Stimulated activated CD4-positive, alpha-beta T cell treated with anti-CD3 and anti-CD28 coated beads, Interleukin-4, amount 100 ng/mL, for 4 hours (primary cell): ENCODE data around the gene CCDC78.
A peak's percentile ranks its signal among the peaks of the same experiment; 100 is the strongest.
"Not testable (repeated sequence)": the region's sequence is repeated elsewhere in the genome, so short reads cannot be mapped to it uniquely, and the experiment has no call there.

ENCODE experiments used
- DNase-seq, 2 experiments: peaks; one replicate each; pipeline ENCODE4 v3.0.0-alpha.2; 2020

CCDC78 gene

DNA sequence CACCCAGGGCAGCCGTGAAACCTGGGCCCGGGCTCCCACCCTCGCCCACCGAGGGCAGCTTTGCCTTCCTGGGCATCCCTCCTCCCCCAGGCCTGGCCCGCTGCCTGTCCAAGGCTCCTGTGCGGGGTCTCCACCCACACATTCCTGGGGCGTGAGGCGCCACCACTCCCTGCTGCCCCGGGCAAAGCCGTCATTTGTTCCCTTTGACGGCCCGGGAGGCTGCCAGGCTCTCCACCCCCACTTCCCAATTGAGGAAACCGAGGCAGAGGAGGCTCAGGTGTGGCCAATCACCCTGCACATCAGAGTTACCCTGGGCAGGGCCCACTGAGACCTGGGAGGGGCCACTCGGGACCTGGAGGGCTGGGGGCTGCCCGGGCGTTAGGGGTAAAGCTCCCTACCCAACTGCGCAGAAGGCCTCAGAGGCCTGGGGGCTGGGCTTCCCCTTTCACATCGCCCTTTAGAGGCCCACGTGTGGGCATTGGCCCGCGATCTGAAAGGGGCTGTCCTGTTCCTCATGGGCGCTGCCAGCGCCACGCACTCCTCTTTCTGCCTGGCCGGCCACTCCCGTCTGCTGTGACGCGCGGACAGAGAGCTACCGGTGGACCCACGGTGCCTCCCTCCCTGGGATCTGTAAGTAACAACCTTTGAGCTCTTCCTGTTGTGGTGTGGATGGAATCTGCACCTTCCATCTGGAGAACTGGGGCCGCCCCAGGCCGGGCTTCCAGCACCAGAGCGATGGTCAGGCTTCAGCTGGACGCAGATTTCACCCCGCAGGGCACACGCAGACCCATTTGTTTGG lies 34.5 kb upstream of the CCDC78 start, which contains the start of gene MSLN:
Gene MSLN (plus strand): TSS at position 190 of the 799 bp plus-strand sequence. CDS start 1,947 bp downstream, outside the sequence.
- no peak for DNase-seq

DNA sequence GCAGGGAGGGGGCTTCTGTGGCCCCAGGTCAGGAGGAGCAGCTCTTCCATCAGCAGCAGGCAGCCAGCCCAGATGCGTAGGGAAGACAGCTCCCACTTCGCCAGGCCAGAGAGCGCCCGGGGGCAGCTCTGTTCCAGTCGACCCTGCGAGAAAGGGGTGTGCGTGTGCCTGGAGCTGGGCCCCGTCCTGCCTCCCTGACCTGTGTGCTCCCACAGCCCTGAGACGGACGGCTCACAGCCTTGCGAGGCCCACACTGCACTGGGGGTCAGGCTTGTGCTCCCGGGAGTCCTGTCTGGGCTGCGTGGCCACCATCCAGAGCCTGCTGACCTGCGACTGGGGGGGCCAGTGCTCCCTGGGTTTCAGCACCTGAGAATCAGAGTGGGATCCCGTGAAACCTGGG lies 33.8 kb upstream of the CCDC78 start:
- DNase-seq = no peak

DNA sequence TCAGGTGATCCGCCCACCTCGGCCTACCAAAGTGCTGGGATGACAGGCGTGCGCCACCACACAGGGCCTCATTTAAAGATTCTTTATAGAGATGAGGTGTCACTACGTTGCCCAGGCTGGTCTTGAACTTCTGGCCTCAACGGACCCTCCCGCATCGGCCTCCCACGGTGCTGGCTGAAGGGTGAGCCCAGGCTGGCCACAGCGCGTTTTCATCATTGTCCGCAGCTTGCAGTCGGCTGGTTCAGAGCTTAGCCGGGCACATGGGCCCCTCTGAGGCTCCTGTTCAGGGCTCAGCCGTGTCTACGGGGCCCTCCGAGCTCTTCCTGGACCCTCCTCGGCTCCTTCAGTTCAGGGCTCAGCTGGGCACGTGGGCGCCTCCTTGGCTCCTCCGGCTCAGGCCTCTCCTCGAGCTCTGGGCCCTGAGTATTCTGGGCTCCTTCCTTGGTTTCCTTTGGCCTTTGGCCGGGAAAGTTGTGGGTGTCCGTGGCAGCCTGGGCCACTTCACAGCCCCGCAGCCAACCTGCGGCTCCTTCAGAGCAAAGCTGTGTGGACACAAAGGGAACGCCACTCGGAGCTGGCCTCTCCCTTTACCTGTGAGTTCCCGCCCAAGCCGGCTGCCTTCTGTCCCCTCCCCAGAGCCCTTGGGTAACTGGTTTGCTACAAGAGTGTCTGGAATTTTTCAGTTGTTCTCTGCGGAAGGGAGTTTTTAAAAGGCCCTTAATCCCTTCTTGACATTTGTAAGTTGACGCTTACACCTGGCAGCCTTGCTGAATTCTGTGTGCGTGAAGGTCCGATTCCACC lies 33.1 kb upstream of the CCDC78 start:
- no peak for DNase-seq

DNA sequence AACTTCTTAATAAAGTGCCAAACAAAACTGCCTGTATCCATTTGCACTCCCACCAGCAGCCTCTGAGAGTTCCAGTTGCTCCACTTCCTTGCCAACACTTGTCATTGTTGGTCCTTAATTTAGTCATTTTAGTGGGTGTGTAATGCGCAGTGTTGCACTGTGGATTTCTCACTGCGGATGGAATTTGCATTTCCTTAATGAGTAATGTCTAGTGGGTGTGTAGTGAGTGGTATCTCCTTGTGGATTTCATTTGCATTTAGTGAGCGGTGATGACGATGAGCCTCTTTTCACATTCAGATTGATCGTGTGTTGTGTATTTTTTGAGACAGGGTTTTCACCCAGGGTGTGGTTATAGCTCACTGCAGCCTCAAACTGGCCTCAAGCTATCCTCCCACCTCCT lies 30.2 kb upstream of the CCDC78 start:
- DNase-seq = no peak

DNA sequence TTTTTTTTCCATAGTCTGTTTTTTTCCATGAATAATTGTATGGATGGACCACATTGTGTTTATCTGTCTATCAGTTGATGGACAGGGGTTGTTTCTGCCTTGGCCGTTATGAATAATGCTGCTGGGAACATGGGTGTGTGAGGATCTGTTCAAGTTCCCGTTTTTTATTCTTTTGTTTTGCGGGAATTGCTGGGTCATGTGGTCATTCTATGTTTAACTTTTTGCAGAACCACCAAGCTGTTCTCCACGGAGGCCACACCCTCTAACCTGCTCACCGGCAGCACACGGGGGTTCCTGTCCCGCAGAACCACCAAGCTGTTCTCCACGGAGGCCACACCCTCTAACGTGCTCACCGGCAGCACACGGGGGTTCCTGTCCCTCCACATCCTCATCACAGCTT lies 28.4 kb upstream of the CCDC78 start:
- DNase-seq = no peak

DNA sequence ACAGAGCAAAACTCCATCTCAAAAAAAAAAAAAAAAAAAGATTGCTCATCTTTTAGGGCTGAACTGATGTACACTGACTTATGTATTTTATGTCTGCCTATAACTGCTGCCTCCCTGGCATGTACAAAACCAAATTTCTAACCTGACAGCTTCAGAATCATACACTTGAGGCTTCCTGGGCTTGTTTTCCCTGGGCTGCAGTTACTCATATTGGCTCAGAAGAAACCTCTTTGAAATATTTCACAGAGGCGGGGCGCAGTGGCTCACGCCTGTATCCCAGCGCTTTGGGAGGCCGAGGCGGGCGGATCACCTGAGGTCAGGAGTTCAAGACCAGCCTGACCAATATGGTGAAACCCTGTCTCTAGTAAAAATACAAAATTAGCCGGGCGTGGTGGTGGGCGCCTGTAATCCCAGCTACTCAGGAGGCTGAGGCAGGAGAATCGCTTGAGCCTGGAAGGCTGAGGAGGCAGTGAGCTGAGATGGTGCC lies 27.9 kb upstream of the CCDC78 start:
- not testable (repeated sequence) for DNase-seq

DNA sequence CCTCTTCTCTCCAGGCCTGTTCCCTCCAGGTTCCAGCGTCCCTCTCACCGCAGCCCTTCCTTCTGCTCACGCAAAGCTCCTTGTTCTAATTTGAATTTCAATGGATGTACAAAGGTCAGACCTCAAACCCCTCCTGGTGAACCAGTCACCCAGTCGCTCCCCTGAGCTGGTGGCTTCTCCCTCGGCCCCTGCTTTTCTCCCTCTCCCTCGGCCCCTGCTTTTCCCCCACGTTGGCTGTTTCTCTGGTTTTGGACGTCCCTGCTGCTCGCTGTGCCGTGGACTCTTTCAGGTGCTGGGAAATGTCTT lies 25.7 kb upstream of the CCDC78 start:
- no peak for DNase-seq

DNA sequence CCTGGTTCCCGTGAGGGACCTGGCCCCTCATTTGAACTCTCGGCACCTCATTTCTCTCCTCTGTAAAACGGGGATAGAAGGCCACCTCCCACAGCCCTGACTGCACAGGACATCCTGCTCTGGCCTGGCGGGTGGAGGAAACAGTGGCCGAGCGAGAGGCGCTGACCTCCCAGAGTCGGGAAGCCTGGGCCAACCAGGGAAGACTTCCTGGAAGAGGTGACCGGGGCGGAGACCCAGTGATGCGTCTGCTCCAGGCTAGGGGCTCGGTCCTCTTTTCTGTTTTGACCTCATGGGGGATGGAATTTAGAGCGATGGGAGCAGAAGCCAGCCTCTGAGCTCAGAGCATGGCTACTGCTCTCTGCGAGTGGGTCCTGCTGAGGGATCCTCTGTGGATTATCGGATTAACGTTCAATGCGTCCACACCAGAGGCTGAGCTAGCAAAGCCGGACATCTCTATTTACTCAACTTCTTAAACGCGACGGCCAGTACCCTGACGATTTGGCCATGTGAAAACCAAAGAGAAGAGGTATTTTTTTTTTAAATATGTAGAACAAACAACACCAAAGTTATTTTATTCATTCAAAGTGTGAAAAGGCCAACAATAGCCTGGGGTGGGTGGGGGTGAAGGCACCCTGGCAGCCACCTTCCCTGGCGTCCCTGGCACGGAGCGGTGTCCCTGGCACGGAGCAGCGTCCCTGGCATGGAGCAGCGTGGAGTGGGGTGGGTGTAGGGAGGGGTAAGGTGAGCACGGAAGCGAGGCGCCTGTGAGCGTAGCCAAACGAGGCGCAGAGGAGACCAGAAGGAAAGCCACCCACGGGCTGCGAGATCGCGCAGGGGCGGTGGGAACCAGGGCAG lies 25.1 kb upstream of the CCDC78 start:
- no peak for DNase-seq

DNA sequence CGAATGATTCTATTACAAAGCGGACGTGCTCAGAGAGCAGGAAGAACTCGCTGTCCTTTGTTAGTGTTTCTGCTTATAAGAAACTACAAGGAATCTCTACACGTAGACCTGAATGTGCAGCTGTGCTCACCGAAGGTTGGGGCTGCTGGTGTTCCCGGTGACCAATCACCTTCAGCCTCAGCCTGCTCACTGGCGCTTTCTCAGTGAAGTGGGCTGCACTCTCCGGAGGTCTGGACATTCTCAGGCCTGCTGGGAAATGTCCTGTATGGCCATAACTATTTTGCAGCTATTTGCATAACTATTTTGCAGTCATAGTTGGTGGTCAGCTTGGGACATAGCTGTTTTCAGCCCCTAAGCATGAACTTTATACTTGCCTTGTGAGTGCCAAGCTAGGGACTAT lies 24.2 kb upstream of the CCDC78 start:
- no peak for DNase-seq

DNA sequence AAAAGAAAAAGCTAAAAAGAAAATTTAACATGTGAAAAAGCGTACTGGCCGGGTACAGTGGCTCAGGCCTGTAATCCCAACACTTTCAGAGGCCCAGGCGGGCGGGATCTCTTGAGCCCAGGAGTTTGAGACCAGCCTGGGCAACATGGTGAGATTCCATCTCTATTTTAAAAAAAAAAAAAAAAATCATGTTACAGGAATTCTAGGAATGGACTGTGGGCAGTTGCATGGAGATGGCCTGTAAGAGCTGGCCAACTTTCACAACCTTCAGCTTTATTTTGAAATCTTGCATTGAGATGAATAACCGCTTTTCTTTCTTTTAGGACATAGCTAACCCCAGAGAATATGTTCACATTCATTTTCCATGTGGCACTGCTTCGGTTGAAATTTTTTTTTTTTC lies 22.8 kb upstream of the CCDC78 start:
- DNase-seq = no peak

DNA sequence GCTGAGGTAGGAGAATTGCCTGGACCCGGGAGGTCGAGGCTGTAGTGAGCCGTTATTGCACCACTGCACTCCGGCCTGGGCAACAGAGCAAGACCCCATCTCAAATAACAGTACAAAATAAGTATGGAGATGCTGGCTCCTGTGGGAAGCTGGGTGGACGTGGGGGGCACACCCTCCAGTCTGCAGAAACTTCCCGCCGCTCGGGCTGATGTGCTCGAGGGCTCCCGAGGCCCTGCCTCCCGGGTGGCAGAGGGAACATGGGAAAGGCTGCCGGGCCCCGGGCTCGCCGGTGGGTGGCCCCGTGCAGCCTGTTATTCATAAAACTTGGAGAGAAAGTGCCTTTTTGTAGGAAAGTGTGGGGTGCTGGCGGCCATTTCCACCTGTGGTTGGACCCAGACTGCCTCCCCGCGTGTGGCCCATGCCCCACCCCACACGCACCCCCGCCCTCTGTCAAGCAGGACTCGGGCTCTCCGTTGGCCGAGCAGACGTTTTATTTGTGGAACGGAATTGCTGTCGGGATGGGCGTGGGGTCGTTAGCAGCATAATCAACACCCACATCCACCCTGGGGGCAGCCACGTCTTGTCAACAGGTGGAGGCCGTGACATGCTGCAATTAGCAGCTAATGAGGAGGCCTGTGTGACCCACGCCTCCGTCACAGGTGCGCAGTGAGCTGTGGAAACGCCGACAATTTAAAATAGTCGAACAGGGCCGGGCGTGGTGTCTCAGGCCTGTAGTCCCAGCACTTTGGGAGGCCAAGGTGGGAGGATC lies 21.9 kb upstream of the CCDC78 start:
- no peak for DNase-seq

DNA sequence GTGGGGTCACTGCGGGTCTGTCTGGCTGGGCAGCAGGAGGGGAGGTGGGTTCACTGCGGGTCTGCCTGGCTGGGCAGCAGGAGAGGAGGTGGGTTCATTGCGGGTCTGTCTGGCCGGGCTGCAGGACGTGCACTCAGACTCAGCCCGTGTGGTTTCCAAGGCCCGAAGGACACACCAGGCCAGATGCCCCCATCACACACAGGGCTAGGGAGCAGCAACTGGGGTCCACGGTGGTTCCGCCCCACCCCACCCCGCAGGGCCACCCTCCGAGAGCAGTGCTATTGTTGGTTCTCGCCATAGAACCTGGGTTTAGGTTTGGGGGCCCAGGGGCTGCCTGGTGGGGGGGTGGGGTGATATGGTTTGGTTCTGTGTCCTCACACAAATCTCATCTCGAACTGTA lies 20.4 kb upstream of the CCDC78 start:
- no peak for DNase-seq

DNA sequence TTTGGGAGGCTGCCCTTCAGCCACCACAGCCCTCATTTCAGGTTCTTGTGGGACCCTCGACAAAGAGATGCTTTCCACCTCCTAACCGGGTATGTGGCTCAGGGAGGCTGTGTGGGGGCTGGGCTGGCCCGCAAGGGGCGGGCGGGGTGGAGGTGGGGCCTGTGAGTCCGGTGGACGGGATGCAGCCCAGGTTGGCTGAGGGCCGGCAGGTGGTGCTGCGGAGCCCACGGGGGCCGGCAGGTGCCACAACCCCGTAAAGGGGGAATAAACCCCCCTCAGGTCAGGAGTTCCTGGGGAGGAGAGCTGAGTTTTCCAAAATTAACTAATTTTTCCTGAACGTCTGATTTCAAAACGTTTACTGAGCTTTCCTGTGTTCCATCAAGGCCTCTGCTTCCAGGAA lies 19.5 kb upstream of the CCDC78 start:
- no peak for DNase-seq

DNA sequence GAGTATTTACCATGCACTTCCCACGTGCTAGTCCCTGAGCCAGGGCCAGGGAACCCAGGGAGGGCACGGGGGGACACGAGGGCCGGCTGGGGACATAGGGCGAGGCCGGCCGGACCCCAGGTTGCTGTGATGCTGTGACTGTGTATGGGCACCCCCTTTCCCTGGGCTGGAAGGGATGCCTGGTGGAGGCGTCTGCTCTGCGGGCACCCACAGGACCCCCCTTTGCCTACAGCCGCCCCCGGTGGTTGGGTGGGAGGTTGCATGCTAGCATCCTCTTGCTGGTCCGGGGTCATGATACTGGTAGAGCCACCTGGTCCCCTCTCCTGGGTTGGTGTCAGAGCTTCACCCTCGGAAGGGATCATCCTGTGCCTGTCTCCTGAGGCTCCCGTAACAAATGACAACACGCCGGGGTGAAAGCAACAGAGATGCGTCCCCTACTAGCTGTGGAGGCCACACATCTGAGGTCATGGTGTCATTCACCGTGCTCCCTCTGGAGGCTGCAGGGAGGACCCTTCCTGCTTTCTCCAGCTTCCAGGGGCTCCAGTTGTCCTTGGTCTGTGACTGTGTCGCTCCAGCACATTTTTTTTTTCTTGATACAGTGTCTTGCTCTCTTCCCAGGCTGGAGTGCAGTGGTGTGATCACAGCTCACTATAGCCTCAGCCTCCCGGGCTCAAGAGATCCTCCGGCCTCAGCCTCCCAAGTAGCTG lies 17.7 kb upstream of the CCDC78 start:
- DNase-seq = no peak

DNA sequence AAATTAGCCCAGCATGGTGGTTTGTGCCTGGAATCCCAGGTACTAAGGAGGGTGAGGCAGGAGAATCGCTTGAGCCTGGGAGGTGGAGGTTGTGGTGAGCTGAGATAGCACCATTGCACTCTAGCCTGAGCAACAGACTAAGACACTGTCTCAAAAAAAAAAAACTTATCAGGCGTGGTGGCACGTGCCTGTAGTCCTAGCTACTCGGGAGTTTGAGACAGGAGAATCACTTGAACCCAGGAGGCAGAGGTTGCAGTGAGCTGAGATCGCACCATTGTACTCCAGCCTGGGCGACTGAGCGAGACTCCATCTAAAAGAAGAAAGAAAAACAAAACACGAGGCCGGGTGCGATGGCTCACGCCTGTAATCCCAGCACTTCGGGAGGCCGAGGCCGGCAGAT lies 16.7 kb upstream of the CCDC78 start:
- not testable (repeated sequence) for DNase-seq

DNA sequence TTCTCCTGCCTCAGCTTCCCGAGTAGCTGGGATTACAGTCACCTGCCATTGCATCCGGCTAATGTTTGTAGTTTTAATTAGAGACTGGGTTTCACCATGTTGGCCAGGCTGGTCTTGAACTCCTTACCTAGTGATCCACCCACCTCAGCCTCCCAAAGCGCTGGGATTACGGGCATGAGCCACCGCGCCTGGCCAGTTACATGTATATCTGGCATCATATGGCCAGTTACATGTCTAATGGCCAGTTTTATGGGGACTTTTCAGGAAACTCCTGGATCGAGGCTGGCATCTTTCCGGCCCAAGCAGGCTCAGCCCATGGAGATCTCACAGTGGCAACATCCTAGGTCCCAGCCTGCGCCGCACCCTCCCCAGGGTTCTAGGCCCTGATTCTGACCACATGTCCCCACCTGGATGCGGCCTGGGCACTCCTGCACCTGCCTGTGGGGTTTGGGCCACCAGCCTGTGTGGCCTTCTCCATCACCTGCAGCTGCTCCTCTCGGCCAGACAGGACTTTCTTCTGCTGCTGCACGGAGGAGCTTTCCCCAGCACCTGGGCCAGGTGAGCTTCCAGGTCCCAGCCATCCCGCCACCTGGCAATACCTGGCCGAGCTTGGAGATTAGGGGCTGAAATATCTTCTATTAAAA lies 15.9 kb upstream of the CCDC78 start:
- DNase-seq = no peak

DNA sequence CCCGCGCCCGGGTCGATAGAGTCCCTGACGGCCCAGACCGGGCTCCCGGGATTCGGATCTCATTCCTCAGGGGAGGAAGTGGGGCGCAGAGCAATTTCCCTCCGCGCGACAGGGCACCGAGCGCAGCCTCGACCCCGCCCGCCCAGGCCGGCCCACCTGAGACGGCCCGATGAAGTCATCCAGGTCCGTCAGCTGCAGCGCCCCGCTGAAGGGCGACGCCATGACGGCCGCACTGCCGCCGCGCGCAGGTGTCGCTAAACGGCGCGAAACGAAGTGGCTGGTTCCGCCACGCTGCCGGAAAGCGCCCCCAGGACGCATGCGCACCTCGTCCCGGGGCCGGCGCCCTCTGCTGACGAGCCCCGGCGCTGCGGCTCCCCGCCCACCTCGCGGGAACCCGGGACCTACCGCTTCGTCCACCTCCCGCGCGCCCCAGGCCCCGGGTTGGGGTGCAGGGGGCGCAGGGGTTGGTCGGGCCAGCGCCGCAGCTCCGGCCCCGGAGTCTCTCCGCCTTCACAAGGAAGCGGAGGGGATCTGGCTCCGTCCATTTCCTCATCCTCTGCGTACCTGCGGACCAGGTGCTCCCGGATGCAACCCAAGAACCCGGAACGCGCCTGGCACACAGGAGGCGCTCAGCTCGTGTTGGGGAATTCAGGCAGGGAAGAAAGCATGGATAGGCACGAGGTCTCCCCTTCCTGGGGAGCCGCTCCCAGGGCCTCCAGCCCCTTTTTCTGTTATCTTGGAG lies 14.7 kb upstream of the CCDC78 start, which contains the start of gene CIAO3:
Gene CIAO3 (minus strand): TSS at position 234 of the 742 bp plus-strand sequence. CDS start 12 bp downstream, at position 222.
- peak; percentile 89 to 92 for DNase-seq

DNA sequence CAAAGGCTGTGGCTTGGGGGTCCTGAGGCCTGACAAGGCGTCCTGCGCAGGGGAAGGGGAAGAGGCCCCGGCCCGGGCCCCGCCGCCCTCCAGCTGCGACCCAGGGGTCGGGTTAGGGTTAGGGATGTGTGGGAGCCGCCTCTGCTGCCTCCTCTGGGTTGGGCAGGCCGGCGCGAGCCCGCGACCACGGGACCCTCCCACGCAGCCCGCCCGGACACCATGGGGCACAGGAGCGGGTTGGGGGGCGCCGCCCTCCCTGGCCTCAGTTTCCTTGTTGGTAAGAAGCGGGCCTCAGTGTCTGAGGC lies 14.2 kb upstream of the CCDC78 start:
- no peak for DNase-seq

DNA sequence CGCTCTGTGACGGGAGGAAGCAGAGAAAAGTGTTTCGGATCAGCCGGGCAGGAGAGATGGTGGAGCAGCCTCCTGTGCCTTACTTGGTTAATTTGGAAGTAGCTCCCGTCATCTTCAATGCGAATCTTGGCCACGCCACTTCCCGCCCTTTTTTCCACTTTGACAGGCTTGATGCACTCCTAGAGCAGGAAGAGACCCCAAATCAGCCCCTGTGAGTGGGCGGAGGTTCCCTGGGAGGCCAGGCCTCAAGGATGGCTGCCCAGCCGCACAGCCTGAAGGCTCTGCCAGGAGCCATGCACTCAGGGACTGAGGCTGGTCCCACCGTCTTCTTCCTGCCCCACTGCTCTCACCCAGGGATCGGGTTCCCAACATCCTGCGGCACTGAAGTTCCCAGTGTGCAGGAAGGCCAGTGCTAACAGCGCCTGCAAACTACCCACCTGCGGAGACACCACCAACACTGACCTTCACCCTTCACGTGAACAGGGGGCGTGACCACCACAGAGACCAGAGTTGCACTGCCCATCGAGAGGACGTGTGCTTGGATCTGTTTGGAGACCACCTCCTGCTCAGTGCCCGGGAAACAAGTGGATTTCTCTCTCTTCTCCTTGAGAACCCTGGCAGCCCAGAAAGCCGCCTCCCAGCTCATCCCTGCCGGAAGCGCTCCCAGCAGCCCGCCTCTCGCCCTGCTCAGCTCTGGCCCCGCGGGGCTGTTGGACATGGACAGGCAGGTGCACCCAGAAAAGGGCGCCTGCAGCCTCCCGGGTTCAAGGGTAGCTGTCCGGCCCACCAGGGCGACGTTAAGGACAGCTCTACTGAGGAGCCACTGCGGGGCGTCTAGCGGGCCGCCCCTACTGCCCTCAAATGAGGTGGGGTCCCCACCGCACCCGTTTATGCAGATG lies 13.6 kb upstream of the CCDC78 start:
- DNase-seq = no peak
